CD4-positive, alpha-beta T cell (primary cell): ENCODE data around the gene CDC42BPA. TPM values are rescaled to one million over a fixed set of nuclear protein-coding genes. Genes with fewer than 3 reads are reported as not detected.
A peak's percentile ranks its signal among the peaks of the same experiment; 100 is the strongest.

Source experiments
- ATAC-seq: fragments of 200-7000 bp; cut with Tn5 transposase; one replicate; pipeline ENCODE4 v1.10.0; 2022; ENCODE audit warnings: mild to moderate bottlenecking; ENCODE audit not compliant: poor library complexity
- CTCF ChIA-PET: fragments of 350-600 bp; sonication (Branson Sonifier 250); formaldehyde crosslinking; loops from one replicate; lab custom pipeline; 2021; ENCODE audit warnings: antibody characterized with exemption, inconsistent platforms; lab: Charles Lee
- POLR2A ChIA-PET: fragments of 350-600 bp; sonication (Branson Sonifier 250); formaldehyde crosslinking; loops from one replicate; lab custom pipeline; 2021; ENCODE audit warnings: antibody characterized with exemption, inconsistent platforms; lab: Charles Lee
- DNase-seq, 14 experiments: peaks; one replicate each; pipeline ENCODE4 v3.0.0-alpha.2; 2013 to 2020; ENCODE audit warnings: mixed read lengths in 2 of 14
- H3K27ac ChIP-seq, 2 donors: one replicate each; pipeline versions ENCODE4 v1.5.1 to v1.7.0; 2013; ENCODE audit warnings: low read length in 2 of 2, low read depth in 1 of 2, mild to moderate bottlenecking in 1 of 2
- H3K27me3 ChIP-seq, 2 experiments: 1 replicate in 1 of 2; 2 replicates in 1 of 2; pipeline versions ENCODE4 v1.6.1 to v1.7.0; 2013; ENCODE audit warnings: low read length in 2 of 2, control low read depth in 1 of 2, mild to moderate bottlenecking in 1 of 2, moderate library complexity in 1 of 2; ENCODE audit not compliant: insufficient read depth in 2 of 2, control insufficient read depth in 1 of 2
- H3K36me3 ChIP-seq: one replicate; pipeline ENCODE4 v1.6.1; 2013; ENCODE audit warnings: low read length, control low read depth; ENCODE audit not compliant: insufficient read depth
- H3K4me1 ChIP-seq: one replicate; pipeline ENCODE4 v1.6.1; 2013; ENCODE audit warnings: low read length, control low read depth; ENCODE audit not compliant: insufficient read depth
- H3K4me3 ChIP-seq: one replicate; pipeline ENCODE4 v1.5.1; 2013; ENCODE audit warnings: mild to moderate bottlenecking, low read length, moderate library complexity
- H3K9me3 ChIP-seq, 2 experiments: 1 replicate in 1 of 2; 2 replicates in 1 of 2; pipeline versions ENCODE4 v1.6.1 to v1.7.0; 2013; ENCODE audit warnings: low read length in 2 of 2, mild to moderate bottlenecking in 2 of 2, control low read depth in 1 of 2, moderate library complexity in 1 of 2; ENCODE audit not compliant: control insufficient read depth in 1 of 2, insufficient read depth in 1 of 2
- H3K27ac Mint-ChIP-seq: one replicate; pipeline ENCODE4 v1.8.0; 2020; ENCODE audit warnings: mixed read lengths
- H3K27me3 Mint-ChIP-seq: one replicate; pipeline ENCODE4 v1.8.0; 2021; ENCODE audit warnings: mixed read lengths
- H3K36me3 Mint-ChIP-seq: one replicate; pipeline ENCODE4 v1.8.0; 2021; ENCODE audit warnings: low read depth, mixed read lengths
- H3K4me1 Mint-ChIP-seq: one replicate; pipeline ENCODE4 v1.8.0; 2021; ENCODE audit warnings: low read depth, mixed read lengths
- H3K4me3 Mint-ChIP-seq: one replicate; pipeline ENCODE4 v1.8.0; 2020; ENCODE audit warnings: mild to moderate bottlenecking, mixed read lengths
- H3K9me3 Mint-ChIP-seq: one replicate; pipeline ENCODE4 v1.8.0; 2020; ENCODE audit warnings: mixed read lengths
- CTCF ChIP-seq: fragments of 200-600 bp; IDR thresholded peaks from one replicate; pipeline ENCODE4 v1.8.0; 2022; ENCODE audit warnings: antibody characterized with exemption, mild to moderate bottlenecking
- intact Hi-C, 2 experiments: fragments of 100-400 bp; cut with DNase I in 1 of 2; cut with micrococcal nuclease in 1 of 2; formaldehyde crosslinking; loops; one replicate each; pipeline versions ENCODE4 v1.15.1 to v1.9.0; 2023 to 2025; cut with DNase I, micrococcal nuclease
- total RNA-seq, 174 experiments: library from RNA in 2 of 174; stranded (reverse) in 2 of 174; gene quantifications; one replicate each; pipeline ENCODE4 v1.2.3 and lab custom pipeline; 2021 to 2026

CDC42BPA gene
- total RNA-seq, 2 experiments from 2014 or later, result 2.2 to 3.0 TPM

DNA sequence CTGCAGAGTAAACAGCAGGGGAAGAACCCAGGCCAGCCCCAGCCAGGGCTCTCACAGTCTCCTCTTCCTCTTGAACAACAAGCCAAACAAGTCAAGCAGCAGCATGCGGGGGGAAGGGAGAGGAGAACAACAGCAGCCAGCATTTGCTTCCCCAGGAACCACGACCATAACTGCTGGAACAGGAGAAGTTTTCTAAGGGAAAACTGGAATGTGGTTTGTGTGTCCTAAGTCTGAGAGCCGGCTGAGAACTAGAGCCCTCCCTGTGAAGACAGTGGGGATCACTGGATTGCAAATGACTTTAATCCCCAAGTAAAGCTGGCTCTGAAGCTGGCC is 330.0 kb downstream of the CDC42BPA start:
- Histone ChIP-seq H3K4me1 (peaks cover 13% of the 10 kb centered on the region), H3K4me3 (no peak overlapping the region), H3K27me3 (no peaks in the 10 kb centered on the region), H3K9me3 (no peaks in the 10 kb centered on the region), H3K36me3 (peaks cover 32% of the 10 kb centered on the region), H3K27ac (no peak overlapping the region)
- CTCF ChIA-PET, result no interaction called here
- Mint-ChIP-seq H3K27me3 (no peaks in the 10 kb centered on the region), H3K4me1 (peaks cover 27% of the 10 kb centered on the region), H3K36me3 (peaks cover 35% of the 10 kb centered on the region), H3K9me3 (no peaks in the 10 kb centered on the region), H3K27ac (peak overlapping the region; percentile 82), H3K4me3 (no peak overlapping the region)
- ATAC-seq, result no peak
- DNase-seq, result no peak
- TF ChIP-seq CTCF, result no peak
- POLR2A ChIA-PET, result no interaction called here
- intact Hi-C loops, result no loop called here

GRCh38 chr1:226987623-226988333 is 330.5 kb downstream of the CDC42BPA start:
- intact Hi-C loops, result no loop called here
- Mint-ChIP-seq H3K4me1 (peaks cover 27% of the 10 kb centered on the region), H3K27ac (no peak overlapping the region), H3K9me3 (no peaks in the 10 kb centered on the region), H3K27me3 (no peaks in the 10 kb centered on the region), H3K36me3 (peaks cover 40% of the 10 kb centered on the region), H3K4me3 (no peak overlapping the region)
- no peak for ATAC-seq
- TF ChIP-seq CTCF, result no peak
- CTCF ChIA-PET, result no interaction called here
- Histone ChIP-seq H3K27me3 (no peaks in the 10 kb centered on the region), H3K36me3 (peaks cover 37% of the 10 kb centered on the region), H3K27ac (no peak overlapping the region), H3K4me3 (no peak overlapping the region), H3K4me1 (peaks cover 13% of the 10 kb centered on the region), H3K9me3 (no peaks in the 10 kb centered on the region)
- DNase-seq, result no peak
- POLR2A ChIA-PET, result no interaction called here

GRCh38 chr1:226987179-226987536 is 331.1 kb downstream of the CDC42BPA start:
- H3K9me3 ChIP-seq, result no peaks in the 10 kb centered on the region
- H3K27ac ChIP-seq, result no peak overlapping the region
- no peak for TF ChIP-seq CTCF
- CTCF ChIA-PET, result no interaction called here
- H3K4me1 ChIP-seq, result peaks cover 13% of the 10 kb centered on the region
- H3K27me3 ChIP-seq, result no peaks in the 10 kb centered on the region
- H3K27me3 Mint-ChIP-seq, result no peaks in the 10 kb centered on the region
- no peak overlapping the region for H3K27ac Mint-ChIP-seq
- peaks cover 27% of the 10 kb centered on the region for H3K4me1 Mint-ChIP-seq
- intact Hi-C loops, result no loop called here
- POLR2A ChIA-PET, result no interaction called here
- H3K4me3 ChIP-seq, result no peak overlapping the region
- H3K36me3 Mint-ChIP-seq, result peaks cover 47% of the 10 kb centered on the region
- DNase-seq (no peak), ATAC-seq (no peak)
- H3K9me3 Mint-ChIP-seq, result no peaks in the 10 kb centered on the region
- no peak overlapping the region for H3K4me3 Mint-ChIP-seq
- H3K36me3 ChIP-seq, result peaks cover 42% of the 10 kb centered on the region
